ENCODE results near the gene RAD9A.

The RAD9A gene

DNA sequence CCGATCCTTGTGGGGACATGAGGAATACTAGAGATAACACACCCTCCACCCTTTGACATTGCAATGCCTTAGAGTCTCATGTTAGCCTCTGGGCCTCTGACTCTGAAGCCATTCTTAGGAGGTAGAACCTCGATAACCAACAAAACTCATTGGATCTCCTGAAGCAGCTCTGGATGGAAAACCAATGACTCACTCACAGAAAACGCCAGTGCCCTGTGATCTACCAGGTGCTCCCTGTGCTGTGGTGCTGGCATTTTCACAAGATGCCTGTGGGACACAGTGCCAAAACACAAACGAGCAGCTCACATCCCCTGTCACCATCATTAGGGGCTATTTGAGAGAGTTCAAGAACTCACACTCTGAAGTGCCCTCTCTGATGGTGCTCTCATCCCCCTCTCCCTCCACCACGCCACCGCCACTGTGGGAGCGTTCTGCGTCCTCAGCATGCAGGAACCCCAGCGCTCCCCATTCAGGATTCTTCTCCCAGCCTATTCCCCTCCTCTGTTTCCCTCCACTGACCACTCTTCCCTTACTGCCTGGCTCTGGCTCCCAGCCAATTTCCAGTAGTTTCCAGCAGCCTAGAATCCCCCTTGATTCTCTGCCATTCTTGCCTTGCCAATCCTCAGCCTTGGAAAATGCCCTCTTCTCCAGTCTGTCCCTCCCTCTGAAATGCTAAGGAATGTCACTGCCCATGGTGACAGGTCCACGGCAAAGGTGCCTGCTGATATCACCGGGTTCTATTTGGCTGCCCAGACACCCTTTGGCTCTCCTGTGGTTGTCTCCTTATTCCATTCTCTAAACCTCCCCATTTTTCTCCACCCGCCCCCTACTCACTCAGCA lies 33.7 kb upstream of the RAD9A start:
- no peak for DNase-seq

- no peak for DNase-seq
Measured at GRCh38 chr11:67364169-67364568, 27.6 kb upstream of the RAD9A start.

GRCh38 chr11:67364783-67365722 lies 26.7 kb upstream of the RAD9A start:
- no peak for DNase-seq

GRCh38 chr11:67365736-67366444 lies 25.9 kb upstream of the RAD9A start:
- DNase-seq, result no peak

- DNase-seq, result no peak
Measured at GRCh38 chr11:67366546-67366945, 25.2 kb upstream of the RAD9A start.

- peak; percentile 64 for DNase-seq
Measured at GRCh38 chr11:67366961-67367760, 24.6 kb upstream of the RAD9A start.

DNA sequence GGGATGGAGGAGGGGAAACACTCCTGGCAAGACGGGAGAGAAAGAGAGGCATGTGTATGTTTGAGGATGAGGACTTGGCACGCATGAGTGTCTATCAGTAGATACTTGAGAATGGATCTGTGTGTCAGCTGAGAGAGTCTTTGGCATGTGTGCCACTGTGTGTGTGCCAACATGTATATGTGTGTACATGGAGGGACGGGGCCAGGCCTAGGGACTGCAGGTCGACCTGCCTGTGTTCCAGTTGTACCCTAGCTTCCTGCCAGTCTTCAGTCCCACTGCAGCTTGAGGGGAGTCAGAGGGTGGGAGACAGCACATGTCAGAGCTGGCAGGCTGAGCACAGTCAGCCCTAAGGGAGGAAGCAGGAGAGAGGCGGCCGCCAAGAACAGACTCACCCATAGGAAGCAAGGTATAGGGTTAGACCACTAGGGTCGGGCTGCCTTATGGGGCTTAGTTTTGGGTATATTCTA lies 24.0 kb upstream of the RAD9A start:
- no peak for DNase-seq

DNA sequence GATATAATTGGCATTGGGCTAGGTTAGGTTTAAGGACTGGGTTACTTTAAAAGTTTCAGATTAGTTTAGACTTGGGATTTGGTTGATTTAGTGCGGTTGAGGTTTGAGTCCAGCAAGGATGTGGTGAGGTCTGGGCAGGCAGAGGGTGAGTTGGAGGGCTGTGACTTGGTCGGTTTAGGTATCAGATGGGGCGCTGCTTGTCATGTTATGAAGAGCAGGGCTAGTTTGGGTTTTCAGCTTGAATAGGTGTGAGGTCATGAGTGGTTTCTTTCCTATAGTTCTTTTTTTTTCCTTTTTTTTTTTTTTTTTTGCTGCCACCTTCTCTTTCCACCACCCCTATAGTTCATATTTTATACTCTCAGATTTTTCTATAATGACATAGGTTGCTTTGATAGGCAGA lies 23.2 kb upstream of the RAD9A start:
- DNase-seq, result peak; percentile 62

DNA sequence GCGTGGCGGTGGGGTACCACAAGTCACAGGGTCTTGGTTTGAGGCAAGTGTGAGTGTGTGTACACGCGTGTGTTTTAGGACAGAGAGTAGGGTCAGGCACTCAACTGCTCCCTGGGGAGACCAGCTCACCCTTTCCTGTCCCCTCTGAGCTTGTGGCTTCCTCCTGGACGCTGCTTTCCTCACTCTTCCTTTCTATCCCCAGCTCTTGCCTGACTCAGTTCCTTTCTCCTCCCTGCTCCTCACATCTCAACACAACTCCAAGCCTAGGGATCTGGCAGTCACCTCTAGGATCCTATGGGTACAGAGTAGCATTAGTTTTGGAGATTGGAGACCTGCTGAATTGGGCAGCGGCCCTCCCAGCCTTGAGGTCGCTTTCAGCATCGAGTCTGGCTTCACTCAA lies 22.5 kb upstream of the RAD9A start:
- no peak for DNase-seq

GRCh38 chr11:67369801-67370284 lies 21.9 kb upstream of the RAD9A start:
- DNase-seq, result no peak

DNA sequence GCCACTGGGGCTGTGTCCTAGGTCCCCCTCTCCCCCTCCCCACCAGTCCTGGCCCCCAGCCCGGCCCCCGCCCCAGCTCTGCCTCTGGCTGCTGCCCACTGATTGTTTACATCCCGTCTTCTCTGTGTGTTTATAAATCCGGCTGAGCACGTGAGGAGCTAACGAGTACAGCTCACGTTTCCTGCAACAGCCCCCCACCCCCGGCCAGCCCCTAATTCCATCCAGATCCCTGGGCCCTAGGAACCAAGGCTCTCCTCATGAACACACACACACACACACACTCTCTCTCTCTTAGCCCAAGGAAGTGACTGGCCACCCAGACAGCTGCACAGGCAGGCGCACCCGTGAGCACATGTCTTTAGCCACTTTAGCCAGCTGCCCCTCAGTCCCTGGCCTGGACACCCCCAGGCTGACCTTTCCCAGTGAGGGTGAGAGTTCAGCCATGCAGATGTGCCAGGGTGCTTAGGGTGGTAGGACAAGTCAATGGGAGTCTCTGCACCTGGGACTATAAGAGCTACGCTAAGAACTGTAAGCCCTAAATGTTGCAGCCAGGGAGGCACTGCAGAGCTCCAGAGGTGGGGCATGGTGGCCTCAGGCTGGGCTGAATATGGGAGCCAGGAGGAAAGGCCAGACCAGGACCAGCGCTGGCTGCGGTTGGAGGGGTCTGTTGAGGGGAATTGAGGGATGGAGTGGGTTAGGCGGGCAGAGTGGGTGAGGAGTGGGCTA lies 21.3 kb upstream of the RAD9A start:
- DNase-seq, result no peak

DNA sequence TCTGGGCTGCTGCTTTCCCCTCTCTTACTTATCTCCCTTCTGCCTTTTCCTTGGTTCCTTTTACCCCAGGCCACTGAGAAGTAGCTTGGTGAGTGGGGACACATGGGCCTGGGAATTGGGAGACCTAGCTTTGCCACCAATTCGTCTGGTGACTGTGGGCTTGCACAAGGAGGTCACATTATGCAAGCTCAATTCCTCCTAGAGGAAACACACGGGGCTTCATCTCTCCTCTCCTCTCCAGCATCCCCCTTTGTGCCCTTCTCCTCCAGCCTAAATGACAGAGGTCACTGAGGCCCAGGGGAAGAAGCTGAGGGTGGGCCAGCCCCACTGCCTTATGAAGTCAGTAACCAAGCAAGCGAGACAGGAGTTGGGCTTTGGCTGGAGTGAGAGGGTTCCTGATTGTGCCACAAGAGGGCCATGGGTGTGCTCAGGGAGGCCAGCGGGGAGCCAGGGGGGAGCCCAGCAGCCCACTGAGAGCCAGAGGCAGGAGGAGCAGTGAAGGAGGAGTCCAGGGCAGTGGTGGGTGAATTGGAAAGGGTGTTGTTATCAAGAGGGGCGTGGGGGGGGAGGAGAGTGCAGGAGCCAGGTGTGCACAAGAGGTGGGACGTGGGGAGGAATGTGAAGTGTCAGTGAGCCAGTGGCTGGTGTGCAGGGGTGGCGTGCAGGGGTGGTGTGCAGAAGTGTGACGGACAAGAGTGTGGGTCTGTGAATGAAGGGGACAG lies 20.4 kb upstream of the RAD9A start:
- peak; percentile 80 for DNase-seq

- DNase-seq, result no peak
Measured at GRCh38 chr11:67371911-67372320, 19.9 kb upstream of the RAD9A start.

GRCh38 chr11:67372321-67372992 lies 19.3 kb upstream of the RAD9A start:
- no peak for DNase-seq

- DNase-seq, result peak; percentile 74
Measured at GRCh38 chr11:67372993-67373647, 18.7 kb upstream of the RAD9A start, which contains the start of gene CLCF1. Gene CLCF1 (minus strand): TSS chr11:67373598. CDS start chr11:67373539, 59 bp downstream.

DNA sequence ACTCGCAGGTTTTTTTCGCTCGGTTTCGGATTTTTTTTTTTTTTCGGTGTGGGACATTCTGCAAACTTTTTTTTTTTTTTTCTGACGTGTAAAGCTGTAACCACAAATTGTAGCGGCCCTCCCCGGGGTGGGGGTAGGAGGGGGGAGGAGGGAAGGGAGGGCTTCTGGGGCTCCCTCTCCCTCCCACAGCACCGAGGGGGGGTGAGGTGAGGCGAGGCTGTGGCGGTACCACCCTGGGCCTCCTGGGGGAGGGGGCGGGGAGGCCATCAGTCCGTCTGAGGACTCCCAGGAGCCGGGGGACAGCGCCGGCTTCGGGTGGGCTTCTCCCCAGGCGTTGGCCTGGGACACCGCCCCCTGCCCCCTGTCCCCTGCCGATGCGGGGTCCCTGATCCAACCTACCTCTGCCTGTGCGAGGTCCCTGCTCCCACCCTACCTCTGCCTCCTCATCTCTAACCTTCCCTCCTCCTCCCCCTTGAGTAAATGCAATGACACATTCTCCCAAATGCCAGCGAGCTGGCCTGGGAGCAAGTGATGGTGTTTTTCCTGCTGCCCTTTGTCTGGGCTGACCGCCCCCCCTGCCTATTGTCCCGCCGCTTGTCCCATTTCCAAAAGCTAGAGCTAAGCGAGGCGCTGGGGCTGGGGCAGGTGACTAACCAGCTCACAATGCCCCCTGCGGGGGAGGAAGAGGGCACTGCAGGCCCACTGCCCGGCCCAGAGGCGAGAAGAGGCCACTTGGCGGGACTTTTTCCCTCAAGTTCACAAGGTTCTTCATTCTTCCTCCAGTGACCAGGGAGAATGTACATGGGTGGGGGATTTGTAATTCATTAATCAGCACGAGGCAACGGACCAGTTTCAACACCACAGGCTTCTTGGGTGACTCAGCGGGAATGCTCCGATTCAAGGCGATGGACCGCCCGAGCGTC lies 17.9 kb upstream of the RAD9A start:
- DNase-seq, result peak; percentile 81

DNA sequence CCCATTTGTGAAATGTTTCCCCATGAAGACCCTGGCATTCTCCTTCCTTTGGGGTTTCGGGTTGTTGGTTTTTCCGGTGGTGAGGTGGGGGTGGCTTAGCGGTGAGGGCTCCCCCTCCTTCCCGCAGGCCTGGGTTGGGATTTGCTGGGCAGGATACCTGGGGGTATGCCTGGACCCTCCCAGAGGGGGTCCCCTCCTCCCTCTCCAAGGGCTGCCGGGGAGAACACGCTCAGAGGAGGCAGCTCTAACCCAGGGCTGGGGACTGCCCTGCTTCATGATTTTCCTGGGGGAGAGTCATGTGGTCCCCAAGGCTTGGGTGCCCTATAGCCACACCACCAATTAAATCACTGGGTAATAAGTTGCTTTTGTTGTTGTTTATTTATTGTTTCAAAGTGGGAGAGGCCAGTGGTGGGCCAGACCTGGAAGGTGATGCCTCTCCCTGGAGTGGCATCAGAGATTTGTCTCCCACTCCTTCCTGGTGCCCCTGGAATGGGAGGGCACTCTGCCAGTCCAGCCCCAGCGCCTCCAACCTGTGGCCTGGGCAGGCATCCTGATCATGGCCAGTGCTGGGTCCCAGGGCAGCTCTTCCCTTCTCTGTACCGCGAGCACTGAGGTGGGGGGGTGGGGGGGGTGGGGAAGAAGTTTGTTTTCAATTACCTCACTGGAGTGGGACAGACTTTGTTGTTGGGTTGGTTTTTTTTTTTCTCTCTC lies 17.1 kb upstream of the RAD9A start:
- DNase-seq, result no peak
